ENCODE measurements around the gene GSTM2.

Gene GSTM2

DNA sequence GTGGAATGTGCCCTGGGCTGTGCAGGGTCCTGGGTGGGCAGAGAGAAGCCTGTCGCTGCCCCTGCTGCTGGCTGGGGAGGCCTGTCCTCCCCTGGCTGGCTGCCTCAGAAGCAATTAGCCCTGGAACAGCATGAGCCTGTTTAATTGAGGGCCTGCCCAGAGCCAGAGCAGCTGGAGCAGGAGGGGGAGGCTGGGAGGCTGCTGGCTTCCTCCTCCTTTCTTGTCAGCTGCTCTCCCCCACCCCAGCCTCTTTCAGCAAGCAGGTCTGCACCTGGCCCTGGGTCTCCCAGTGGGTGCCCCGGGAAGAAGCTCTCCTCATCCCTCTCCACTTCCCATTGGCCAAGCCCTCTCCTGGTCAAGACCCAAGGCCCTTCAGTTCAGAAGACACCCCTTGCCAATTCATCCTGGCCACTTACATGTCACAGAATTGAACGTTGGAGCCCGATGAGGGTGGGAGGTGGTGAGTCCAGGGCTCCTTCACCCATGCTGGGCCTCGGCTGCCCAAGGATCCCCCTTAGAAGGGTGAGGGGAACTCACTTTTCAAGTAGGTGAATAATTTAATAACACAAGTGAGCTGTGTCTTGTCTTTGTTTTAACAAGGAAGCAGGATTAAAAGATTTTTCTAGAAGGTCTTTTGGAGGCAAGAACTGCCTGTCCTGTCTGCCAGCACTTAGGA, 35.0 kb upstream of the GSTM2 start:
- no peaks in the 10 kb centered on the region for H3K9me3 ChIP-seq (ENCODE audit: control insufficient read depth, low read length)
- H2BK5ac ChIP-seq (ENCODE audit: low read depth, low read length, poor library complexity, severe bottlenecking): no peak overlapping the region
- no peak overlapping the region for H4K8ac ChIP-seq (ENCODE audit: low read length)
- no peak overlapping the region for H3K18ac ChIP-seq (ENCODE audit: low read depth in 1 of 2, low read length in 2 of 2)
- 93% methylated on average over 5 of the region's 5 CpGs for WGBS
- no peak for DNase-seq
- peaks cover 32% of the 10 kb centered on the region for H3K79me1 ChIP-seq (replicated peaks; ENCODE audit: low read length, poor library complexity, severe bottlenecking)
- H3K27ac ChIP-seq (ENCODE audit: low read length, poor library complexity, severe bottlenecking): no peak overlapping the region
- no peak overlapping the region for H2BK120ac ChIP-seq (ENCODE audit: low read depth, low read length)
- H2AFZ ChIP-seq (ENCODE audit: low read depth, low read length): no peak overlapping the region
- no peak overlapping the region for H3K23ac ChIP-seq (ENCODE audit: low read length in 2 of 2)
- no peaks in the 10 kb centered on the region for H3K27me3 ChIP-seq (ENCODE audit: control insufficient read depth in 1 of 2, insufficient read depth in 1 of 2, low read length in 2 of 2)
- H3K4me3 ChIP-seq (ENCODE audit: insufficient read depth in 1 of 2, low read depth in 1 of 2, low read length in 2 of 2): no peak overlapping the region
- H2BK15ac ChIP-seq (ENCODE audit: low read depth, poor library complexity, severe bottlenecking): no peak overlapping the region
- no peak overlapping the region for H3K4ac ChIP-seq (ENCODE audit: low read depth in 1 of 2, low read length in 2 of 2)
- no peak overlapping the region for H3K4me2 ChIP-seq (ENCODE audit: low read length, poor library complexity, severe bottlenecking)
- peaks cover 44 to 51% of the 10 kb centered on the region in 2 experiments for H3K36me3 ChIP-seq (ENCODE audit: control insufficient read depth in 1 of 2, insufficient read depth in 2 of 2, low read depth in 1 of 2, low read length in 2 of 2)
- no peak overlapping the region for H4K91ac ChIP-seq (ENCODE audit: low read length)
- H2BK12ac ChIP-seq (ENCODE audit: low read length in 2 of 2): no peak overlapping the region
- H3K9ac ChIP-seq (ENCODE audit: low read length): no peak overlapping the region
- H2AK5ac ChIP-seq (ENCODE audit: low read length, severe bottlenecking): no peak overlapping the region
- no peak overlapping the region for H3K14ac ChIP-seq (ENCODE audit: low read length in 2 of 2)
- H3K4me1 ChIP-seq (ENCODE audit: control insufficient read depth, insufficient read depth, low read depth, low read length): peaks cover 30% of the 10 kb centered on the region

DNA sequence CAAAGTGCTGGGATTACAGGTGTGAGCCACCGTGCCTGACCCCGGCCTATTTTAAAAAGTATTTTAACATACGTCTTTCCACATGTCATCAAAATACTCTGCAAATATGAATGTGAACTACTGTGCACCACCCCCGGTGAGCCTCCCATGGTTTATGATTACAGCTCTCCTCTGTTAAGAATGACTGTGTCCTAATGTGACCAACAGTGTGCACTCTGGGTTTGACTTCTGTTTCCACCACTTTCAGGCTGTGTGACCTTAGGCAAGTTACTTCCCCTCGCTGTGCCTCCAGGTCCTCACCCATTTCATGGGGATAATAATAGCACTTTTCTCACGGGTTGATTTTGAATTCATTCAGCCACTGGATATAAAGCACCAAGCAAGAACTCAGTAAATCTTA, 33.6 kb upstream of the GSTM2 start:
- Histone ChIP-seq H3K4ac (ENCODE audit: low read depth in 1 of 2, low read length in 2 of 2) (no peak overlapping the region), H3K23ac (ENCODE audit: low read length in 2 of 2) (no peak overlapping the region), H3K9ac (ENCODE audit: low read length) (no peak overlapping the region), H4K8ac (ENCODE audit: low read length) (no peak overlapping the region), H3K14ac (ENCODE audit: low read length in 2 of 2) (no peak overlapping the region), H2BK5ac (ENCODE audit: low read depth, low read length, poor library complexity, severe bottlenecking) (no peak overlapping the region), H3K79me1 (replicated peaks; ENCODE audit: low read length, poor library complexity, severe bottlenecking) (peaks cover 32% of the 10 kb centered on the region), H3K27me3 (ENCODE audit: control insufficient read depth in 1 of 2, insufficient read depth in 1 of 2, low read length in 2 of 2) (no peaks in the 10 kb centered on the region), H4K91ac (ENCODE audit: low read length) (no peak overlapping the region), H3K4me2 (ENCODE audit: low read length, poor library complexity, severe bottlenecking) (no peak overlapping the region), H3K4me1 (ENCODE audit: control insufficient read depth, insufficient read depth, low read depth, low read length) (peaks cover 16% of the 10 kb centered on the region), H3K27ac (ENCODE audit: low read length, poor library complexity, severe bottlenecking) (no peak overlapping the region), H2AFZ (ENCODE audit: low read depth, low read length) (no peak overlapping the region), H2BK15ac (ENCODE audit: low read depth, poor library complexity, severe bottlenecking) (no peak overlapping the region), H2BK12ac (ENCODE audit: low read length in 2 of 2) (no peak overlapping the region), H2AK5ac (ENCODE audit: low read length, severe bottlenecking) (no peak overlapping the region), H3K9me3 (ENCODE audit: control insufficient read depth, low read length) (no peaks in the 10 kb centered on the region), H3K4me3 (ENCODE audit: insufficient read depth in 1 of 2, low read depth in 1 of 2, low read length in 2 of 2) (no peak overlapping the region), H2BK120ac (ENCODE audit: low read depth, low read length) (no peak overlapping the region), H3K36me3 (ENCODE audit: control insufficient read depth in 1 of 2, insufficient read depth in 2 of 2, low read depth in 1 of 2, low read length in 2 of 2) (peaks cover 29 to 38% of the 10 kb centered on the region in 2 experiments), H3K18ac (ENCODE audit: low read depth in 1 of 2, low read length in 2 of 2) (no peak overlapping the region)
- no peak for DNase-seq
- 97% methylated on average over 6 of the region's 6 CpGs for WGBS

- no peak overlapping the region for H3K4me2 ChIP-seq (ENCODE audit: low read length, poor library complexity, severe bottlenecking)
- H3K27me3 ChIP-seq (ENCODE audit: control insufficient read depth in 1 of 2, insufficient read depth in 1 of 2, low read length in 2 of 2): no peaks in the 10 kb centered on the region
- no peak overlapping the region for H2AFZ ChIP-seq (ENCODE audit: low read depth, low read length)
- DNase-seq: no peak
- 87% methylated on average over 5 of the region's 13 CpGs for WGBS
- H2BK120ac ChIP-seq (ENCODE audit: low read depth, low read length): no peak overlapping the region
- H3K9ac ChIP-seq (ENCODE audit: low read length): no peak overlapping the region
- peak overlapping the region; percentile 20 for H4K91ac ChIP-seq (ENCODE audit: low read length)
- no peak overlapping the region for H2BK5ac ChIP-seq (ENCODE audit: low read depth, low read length, poor library complexity, severe bottlenecking)
- H3K36me3 ChIP-seq (ENCODE audit: control insufficient read depth in 1 of 2, insufficient read depth in 2 of 2, low read depth in 1 of 2, low read length in 2 of 2): peaks cover 21 to 30% of the 10 kb centered on the region in 2 experiments
- no peak overlapping the region for H3K27ac ChIP-seq (ENCODE audit: low read length, poor library complexity, severe bottlenecking)
- H3K4me3 ChIP-seq (ENCODE audit: insufficient read depth in 1 of 2, low read depth in 1 of 2, low read length in 2 of 2): no peak overlapping the region
- H3K18ac ChIP-seq (ENCODE audit: low read depth in 1 of 2, low read length in 2 of 2): no peak overlapping the region
- no peak overlapping the region for H3K14ac ChIP-seq (ENCODE audit: low read length in 2 of 2)
- H4K8ac ChIP-seq (ENCODE audit: low read length): no peak overlapping the region
- no peak overlapping the region for H2BK12ac ChIP-seq (ENCODE audit: low read length in 2 of 2)
- peak overlapping the region; percentile 7 for H2BK15ac ChIP-seq (ENCODE audit: low read depth, poor library complexity, severe bottlenecking)
- H3K23ac ChIP-seq (ENCODE audit: low read length in 2 of 2): no peak overlapping the region
- H3K9me3 ChIP-seq (ENCODE audit: control insufficient read depth, low read length): no peaks in the 10 kb centered on the region
- H3K4me1 ChIP-seq (ENCODE audit: control insufficient read depth, insufficient read depth, low read depth, low read length): peaks cover 12% of the 10 kb centered on the region
- no peak overlapping the region for H3K4ac ChIP-seq (ENCODE audit: low read depth in 1 of 2, low read length in 2 of 2)
- H3K79me1 ChIP-seq (replicated peaks; ENCODE audit: low read length, poor library complexity, severe bottlenecking): peaks cover 27% of the 10 kb centered on the region
- no peak overlapping the region for H2AK5ac ChIP-seq (ENCODE audit: low read length, severe bottlenecking)
These were observed 32.8 kb upstream of the GSTM2 start for GRCh38 chr1:109634771-109635750.

DNA sequence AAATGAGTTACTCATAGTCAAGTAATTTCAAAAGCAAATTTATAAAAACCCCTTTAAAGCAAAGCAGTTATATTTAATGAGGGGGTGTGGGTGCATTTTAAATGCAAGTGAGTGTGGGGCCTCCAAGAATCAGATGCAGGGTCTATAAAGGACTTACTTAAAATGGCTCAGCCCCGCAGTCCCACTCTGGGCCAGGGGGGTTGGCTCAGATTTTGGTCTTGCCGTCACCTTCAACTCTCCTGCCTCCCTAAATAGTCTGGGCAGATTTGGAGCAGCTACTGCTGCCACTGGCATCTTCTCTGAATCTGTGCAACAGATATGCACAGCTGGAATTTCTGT, 32.0 kb upstream of the GSTM2 start:
- 73% methylated on average over 2 of the region's 2 CpGs for WGBS
- no peak overlapping the region for H2BK120ac ChIP-seq (ENCODE audit: low read depth, low read length)
- H2AK5ac ChIP-seq (ENCODE audit: low read length, severe bottlenecking): peak overlapping the region; percentile 18
- H4K91ac ChIP-seq (ENCODE audit: low read length): no peak overlapping the region
- H3K23ac ChIP-seq (ENCODE audit: low read length in 2 of 2): no peak overlapping the region
- no peaks in the 10 kb centered on the region for H3K9me3 ChIP-seq (ENCODE audit: control insufficient read depth, low read length)
- H3K14ac ChIP-seq (ENCODE audit: low read length in 2 of 2): no peak overlapping the region
- peak overlapping the region in 1 of 2 experiments; percentile 2 for H3K4me3 ChIP-seq (ENCODE audit: insufficient read depth in 1 of 2, low read depth in 1 of 2, low read length in 2 of 2)
- no peak overlapping the region for H2AFZ ChIP-seq (ENCODE audit: low read depth, low read length)
- H2BK15ac ChIP-seq (ENCODE audit: low read depth, poor library complexity, severe bottlenecking): no peak overlapping the region
- peaks cover 16 to 22% of the 10 kb centered on the region in 2 experiments for H3K36me3 ChIP-seq (ENCODE audit: control insufficient read depth in 1 of 2, insufficient read depth in 2 of 2, low read depth in 1 of 2, low read length in 2 of 2)
- H2BK12ac ChIP-seq (ENCODE audit: low read length in 2 of 2): no peak overlapping the region
- no peak overlapping the region for H3K4ac ChIP-seq (ENCODE audit: low read depth in 1 of 2, low read length in 2 of 2)
- H2BK5ac ChIP-seq (ENCODE audit: low read depth, low read length, poor library complexity, severe bottlenecking): no peak overlapping the region
- no peak overlapping the region for H4K8ac ChIP-seq (ENCODE audit: low read length)
- peaks cover 21% of the 10 kb centered on the region for H3K79me1 ChIP-seq (replicated peaks; ENCODE audit: low read length, poor library complexity, severe bottlenecking)
- H3K18ac ChIP-seq (ENCODE audit: low read depth in 1 of 2, low read length in 2 of 2): no peak overlapping the region
- H3K27me3 ChIP-seq (ENCODE audit: control insufficient read depth in 1 of 2, insufficient read depth in 1 of 2, low read length in 2 of 2): no peaks in the 10 kb centered on the region
- peaks cover 9% of the 10 kb centered on the region for H3K4me1 ChIP-seq (ENCODE audit: control insufficient read depth, insufficient read depth, low read depth, low read length)
- DNase-seq: no peak
- H3K4me2 ChIP-seq (ENCODE audit: low read length, poor library complexity, severe bottlenecking): no peak overlapping the region
- H3K9ac ChIP-seq (ENCODE audit: low read length): no peak overlapping the region
- H3K27ac ChIP-seq (ENCODE audit: low read length, poor library complexity, severe bottlenecking): no peak overlapping the region

All from mesenchymal stem cell (in vitro differentiated cells and primary cell).